HG02884 (cell line): ENCODE data around the gene LURAP1L.

Experiments
- ATAC-seq: cut with Tn5 transposase; IDR thresholded peaks from one replicate; pipeline ENCODE4 v1.9.1; 2021; ENCODE audit warnings: mild to moderate bottlenecking, moderate library complexity; ENCODE audit not compliant: unreplicated experiment

The LURAP1L gene

GRCh38 chr9:12775679-12776512 lies 1.1 kb downstream of the LURAP1L start:
- peak; percentile 75 for ATAC-seq

- no peak for ATAC-seq
These were observed 1.8 kb downstream of the LURAP1L start for GRCh38 chr9:12776513-12777055.

- no peak for ATAC-seq
These were observed 2.6 kb downstream of the LURAP1L start for GRCh38 chr9:12777121-12778022.

GRCh38 chr9:12778389-12778788 lies 3.6 kb downstream of the LURAP1L start:
- ATAC-seq: no peak

GRCh38 chr9:12781226-12781733 lies 6.5 kb downstream of the LURAP1L start:
- no peak for ATAC-seq

GRCh38 chr9:12783767-12784460 lies 9.1 kb downstream of the LURAP1L start:
- no peak for ATAC-seq

- ATAC-seq: peak; percentile 64
These were observed 9.8 kb downstream of the LURAP1L start for GRCh38 chr9:12784461-12785259.

GRCh38 chr9:12785260-12785770 lies 10.5 kb downstream of the LURAP1L start:
- no peak for ATAC-seq

GRCh38 chr9:12785941-12786340 lies 11.1 kb downstream of the LURAP1L start:
- no peak for ATAC-seq

GRCh38 chr9:12790001-12790400 lies 15.2 kb downstream of the LURAP1L start:
- ATAC-seq: no peak

GRCh38 chr9:12790883-12791282 lies 16.1 kb downstream of the LURAP1L start:
- ATAC-seq: no peak

- no peak for ATAC-seq
These were observed 19.4 kb downstream of the LURAP1L start for GRCh38 chr9:12794101-12794799.

GRCh38 chr9:12796601-12797000 lies 21.8 kb downstream of the LURAP1L start:
- ATAC-seq: no peak

- no peak for ATAC-seq
These were observed 22.2 kb downstream of the LURAP1L start for GRCh38 chr9:12797037-12797436.

GRCh38 chr9:12798066-12798770 lies 23.4 kb downstream of the LURAP1L start:
- no peak for ATAC-seq

- ATAC-seq: no peak
These were observed 26.4 kb downstream of the LURAP1L start for GRCh38 chr9:12801187-12801586.

- ATAC-seq: no peak
These were observed 26.8 kb downstream of the LURAP1L start for GRCh38 chr9:12801663-12802062.

- ATAC-seq: no peak
These were observed 27.3 kb downstream of the LURAP1L start for GRCh38 chr9:12802093-12802492.
